ENCODE data around the gene TGFB2.

GRCh38 chr1:218412171-218412570 is 67.0 kb downstream of the TGFB2 start:
- TF ChIP-seq CTCF (IDR thresholded peaks at IDR 0.05) (no peak), POLR2A (IDR thresholded peaks at IDR 0.05) (no peak)

Measured in thyroid gland (tissue), 4 donors.